Renal pelvis (tissue), 12 donors: ENCODE measurements around the gene OR56B1. TPM values are rescaled to one million over a fixed set of nuclear protein-coding genes. Genes with fewer than 3 reads are reported as not detected.
A peak's percentile ranks its signal among the peaks of the same experiment; 100 is the strongest.
"Not testable (repeated sequence)": the region's sequence is repeated elsewhere in the genome, so short reads cannot be mapped to it uniquely, and the experiment has no call there.

Experiments
- DNase-seq: peaks from one replicate; pipeline ENCODE4 v3.0.0-alpha.2; 2013
- long read RNA-seq, 16 experiments: transcript quantifications; one replicate each; lab custom pipeline, GENCODE V29; 2026
- polyA plus RNA-seq, 3 donors: library from polyadenylated mRNA; unstranded; fragments of 120-200 nt; gene quantifications; one replicate each; pipeline ENCODE4 v1.2.1, GENCODE V29; 2013; ENCODE audit not compliant: insufficient read length in 3 of 3

Gene OR56B1
- not detected for polyA plus RNA-seq
- long read RNA-seq, donor 1, result 0 reads
- long read RNA-seq, donor 2, result 0 reads
- long read RNA-seq, donor 3, result 0 reads
- long read RNA-seq, donor 4, result 0 reads
- long read RNA-seq, donor 5, result 0 reads
- long read RNA-seq, donor 6, result 0 reads
- long read RNA-seq, donor 7, result 0 reads
- long read RNA-seq, donor 8, result 0 reads
- long read RNA-seq, donor 9, result 0 reads
- long read RNA-seq, donor 10, result 0 reads
- long read RNA-seq, donor 11, result 0 reads
- long read RNA-seq, donor 12, result 0 reads
- long read RNA-seq, donor 13, result 0 reads
- long read RNA-seq, donor 14, result 0 reads
- long read RNA-seq, donor 15, result 0 reads
- long read RNA-seq, donor 16, result 0 reads

GRCh38 chr11:5736396-5736795 lies at the start of gene OR56B1:
OR56B1 (plus strand) TSS chr11:5736448; CDS start chr11:5736517, 69 bp downstream.
- no peak for DNase-seq

- no peak for DNase-seq
Observed at GRCh38 chr11:5688482-5688881, 47.8 kb upstream of the OR56B1 start.

- DNase-seq, result peak; percentile 17
Observed at GRCh38 chr11:5689551-5689983, 46.7 kb upstream of the OR56B1 start, which contains the start of gene TRIM22. TRIM22 (plus strand) TSS chr11:5689790; CDS start chr11:5696233, 6,443 bp downstream.

- DNase-seq, result no peak
Observed at GRCh38 chr11:5690216-5690615, 46.0 kb upstream of the OR56B1 start.

- no peak for DNase-seq
Observed at GRCh38 chr11:5690736-5691135, 45.5 kb upstream of the OR56B1 start.

GRCh38 chr11:5691238-5691963 lies 44.8 kb upstream of the OR56B1 start:
- DNase-seq, result not testable (repeated sequence)

- DNase-seq, result no peak
Observed at GRCh38 chr11:5691964-5692361, 44.3 kb upstream of the OR56B1 start.

- DNase-seq, result no peak
Observed at GRCh38 chr11:5694642-5695041, 41.6 kb upstream of the OR56B1 start.

- DNase-seq, result no peak
Observed at GRCh38 chr11:5695580-5695979, 40.7 kb upstream of the OR56B1 start.

- DNase-seq, result no peak
Observed at GRCh38 chr11:5696210-5696609, 40.0 kb upstream of the OR56B1 start.

GRCh38 chr11:5698281-5698680 lies 38.0 kb upstream of the OR56B1 start:
- no peak for DNase-seq

- no peak for DNase-seq
Observed at GRCh38 chr11:5700421-5701054, 35.7 kb upstream of the OR56B1 start.

GRCh38 chr11:5701055-5701577 lies 35.1 kb upstream of the OR56B1 start:
- no peak for DNase-seq

- DNase-seq, result no peak
Observed at GRCh38 chr11:5703741-5704536, 32.3 kb upstream of the OR56B1 start.

GRCh38 chr11:5705688-5706087 lies 30.6 kb upstream of the OR56B1 start:
- DNase-seq, result no peak

- no peak for DNase-seq
Observed at GRCh38 chr11:5712507-5712906, 23.7 kb upstream of the OR56B1 start.

GRCh38 chr11:5713695-5714094 lies 22.6 kb upstream of the OR56B1 start:
- no peak for DNase-seq

- DNase-seq, result not testable (repeated sequence)
Observed at GRCh38 chr11:5716518-5716917, 19.7 kb upstream of the OR56B1 start.

- no peak for DNase-seq
Observed at GRCh38 chr11:5719703-5720495, 16.3 kb upstream of the OR56B1 start.

GRCh38 chr11:5722622-5723021 lies 13.6 kb upstream of the OR56B1 start:
- DNase-seq, result no peak

GRCh38 chr11:5726351-5726750 lies 9.9 kb upstream of the OR56B1 start:
- no peak for DNase-seq
